HepG2 (cell line): Measurements from ENCODE around the gene SYT1. TPM values are rescaled to one million over a fixed set of nuclear protein-coding genes. Genes with fewer than 3 reads are reported as not detected.

ENCODE experiments used
- ARHGAP35 ChIP-seq: sonication (generic); formaldehyde crosslinking; IDR thresholded peaks from 2 replicates; pipeline ENCODE4 v1.9.0; 2022; ENCODE audit warnings: mild to moderate bottlenecking, inconsistent platforms, moderate library complexity, missing genetic modification reagents, borderline replicate concordance
- DBP ChIP-seq: sonication (generic); formaldehyde crosslinking; IDR thresholded peaks from 2 replicates; pipeline ENCODE4 v1.4.0; 2020; ENCODE audit warnings: missing genetic modification reagents; ENCODE audit errors: not compliant biosample characterization
- GATAD2A ChIP-seq: IDR thresholded peaks from 2 replicates; pipeline ENCODE4 v1.6.1; 2016
- MIER2 ChIP-seq: IDR thresholded peaks from 2 replicates; pipeline ENCODE4 v1.6.1; 2016; ENCODE audit warnings: missing biosample characterization, missing genetic modification reagents
- NR2F1 ChIP-seq, 2 experiments: fragments of 450-650 bp in 1 of 2; formaldehyde crosslinking in 1 of 2; IDR thresholded peaks; 2 replicates each; pipeline versions ENCODE4 v1.5.0 to v1.6.1; 2016 to 2020; ENCODE audit warnings: mild to moderate bottlenecking in 1 of 2, missing compliant biosample characterization in 1 of 2, missing genetic modification reagents in 1 of 2, moderate library complexity in 1 of 2
- RFX3 ChIP-seq: IDR thresholded peaks from 2 replicates; pipeline ENCODE4 v1.6.1; 2016; ENCODE audit warnings: missing biosample characterization, missing genetic modification reagents
- SETDB1 ChIP-seq: sonication (generic); formaldehyde crosslinking; IDR thresholded peaks from 2 replicates; pipeline ENCODE4 v1.5.1; 2020; ENCODE audit warnings: missing genetic modification reagents, mild to moderate bottlenecking, borderline replicate concordance
- TAF1 ChIP-seq: sonication (generic); formaldehyde crosslinking; IDR thresholded peaks from 2 replicates; pipeline ENCODE4 v1.4.0; 2020; ENCODE audit warnings: missing genetic modification reagents
- ZNF407 ChIP-seq: sonication (generic); formaldehyde crosslinking; IDR thresholded peaks from one replicate; pipeline ENCODE4 v1.5.1; 2020; ENCODE audit warnings: mild to moderate bottlenecking, missing genetic modification reagents; ENCODE audit errors: not compliant biosample characterization
- ZNF552 ChIP-seq: sonication (generic); formaldehyde crosslinking; IDR thresholded peaks from 2 replicates; pipeline ENCODE4 v1.9.0; 2022; ENCODE audit warnings: missing genetic modification reagents, mild to moderate bottlenecking, borderline replicate concordance
- ZNF816 ChIP-seq: sonication (generic); formaldehyde crosslinking; IDR thresholded peaks from 2 replicates; pipeline ENCODE4 v1.8.0; 2022; ENCODE audit warnings: missing genetic modification reagents, mild to moderate bottlenecking, borderline replicate concordance
- polyA plus RNA-seq, 8 experiments: library from polyadenylated mRNA; depleted of rRNA in 3 of 8; stranded (reverse) in 7 of 8; unstranded in 1 of 8; fragments of >200 nt; fragmentation: Illumina TruSeq in 4 of 8; extraction: Trizol in 4 of 8; gene quantifications; 2 replicates each; pipeline versions ENCODE4 v1.2.1 to v1.2.3, GENCODE V29; 2011 to 2016; ENCODE audit warnings: low read depth in 4 of 8, missing spikeins in 1 of 8, mixed read lengths in 1 of 8; ENCODE audit not compliant: insufficient read depth in 1 of 8
- total RNA-seq, 5 experiments: library from RNA; depleted of rRNA; stranded (reverse); fragments of >200 nt; fragmentation: Illumina TruSeq; extraction: Trizol; gene quantifications; 2 replicates each; pipeline ENCODE4 v1.2.3, GENCODE V29; 2016; ENCODE audit warnings: low read depth in 1 of 5
- TF ChIP-seq, protein P1 (sequence below): sonication (generic); formaldehyde crosslinking; IDR thresholded peaks from 2 replicates; pipeline ENCODE4 v1.4.0; 2020; ENCODE audit warnings: missing genetic modification reagents
- TF ChIP-seq, protein P2 (sequence below): sonication (generic); formaldehyde crosslinking; IDR thresholded peaks from 2 replicates; pipeline ENCODE4 v1.9.0; 2021; ENCODE audit warnings: missing genetic modification reagents, mild to moderate bottlenecking, borderline replicate concordance
- TF ChIP-seq, protein P3 (sequence below): sonication (generic); formaldehyde crosslinking; IDR thresholded peaks from 2 replicates; pipeline ENCODE4 v1.9.0; 2022; ENCODE audit warnings: missing genetic modification reagents, mild to moderate bottlenecking, borderline replicate concordance

Gene SYT1
- total and polyA plus RNA-seq, 2 of the 13 experiments (the other 11 are each of a cell fraction or from before 2014, with no cell fraction given): not detected

- TF ChIP-seq ZNF407 (no peak), ARHGAP35 (CRISPR knock-in tag) (no peak), DBP (CRISPR knock-in tag) (no peak), GATAD2A (CRISPR knock-in tag) (no peak), MIER2 (CRISPR knock-in tag) (no peak), NR2F1 (CRISPR knock-in tag; IDR thresholded peaks at IDR 0.05) (no peak), RFX3 (CRISPR knock-in tag) (no peak), SETDB1 (CRISPR knock-in tag) (no peak), ZNF552 (CRISPR knock-in tag) (no peak), TAF1 (CRISPR knock-in tag) (no peak), ZNF816 (CRISPR knock-in tag) (no peak)
- TF ChIP-seq, protein P1, sequence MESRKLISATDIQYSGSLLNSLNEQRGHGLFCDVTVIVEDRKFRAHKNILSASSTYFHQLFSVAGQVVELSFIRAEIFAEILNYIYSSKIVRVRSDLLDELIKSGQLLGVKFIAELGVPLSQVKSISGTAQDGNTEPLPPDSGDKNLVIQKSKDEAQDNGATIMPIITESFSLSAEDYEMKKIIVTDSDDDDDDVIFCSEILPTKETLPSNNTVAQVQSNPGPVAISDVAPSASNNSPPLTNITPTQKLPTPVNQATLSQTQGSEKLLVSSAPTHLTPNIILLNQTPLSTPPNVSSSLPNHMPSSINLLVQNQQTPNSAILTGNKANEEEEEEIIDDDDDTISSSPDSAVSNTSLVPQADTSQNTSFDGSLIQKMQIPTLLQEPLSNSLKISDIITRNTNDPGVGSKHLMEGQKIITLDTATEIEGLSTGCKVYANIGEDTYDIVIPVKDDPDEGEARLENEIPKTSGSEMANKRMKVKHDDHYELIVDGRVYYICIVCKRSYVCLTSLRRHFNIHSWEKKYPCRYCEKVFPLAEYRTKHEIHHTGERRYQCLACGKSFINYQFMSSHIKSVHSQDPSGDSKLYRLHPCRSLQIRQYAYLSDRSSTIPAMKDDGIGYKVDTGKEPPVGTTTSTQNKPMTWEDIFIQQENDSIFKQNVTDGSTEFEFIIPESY (CRISPR knock-in tag): no peak
- TF ChIP-seq, protein P2, sequence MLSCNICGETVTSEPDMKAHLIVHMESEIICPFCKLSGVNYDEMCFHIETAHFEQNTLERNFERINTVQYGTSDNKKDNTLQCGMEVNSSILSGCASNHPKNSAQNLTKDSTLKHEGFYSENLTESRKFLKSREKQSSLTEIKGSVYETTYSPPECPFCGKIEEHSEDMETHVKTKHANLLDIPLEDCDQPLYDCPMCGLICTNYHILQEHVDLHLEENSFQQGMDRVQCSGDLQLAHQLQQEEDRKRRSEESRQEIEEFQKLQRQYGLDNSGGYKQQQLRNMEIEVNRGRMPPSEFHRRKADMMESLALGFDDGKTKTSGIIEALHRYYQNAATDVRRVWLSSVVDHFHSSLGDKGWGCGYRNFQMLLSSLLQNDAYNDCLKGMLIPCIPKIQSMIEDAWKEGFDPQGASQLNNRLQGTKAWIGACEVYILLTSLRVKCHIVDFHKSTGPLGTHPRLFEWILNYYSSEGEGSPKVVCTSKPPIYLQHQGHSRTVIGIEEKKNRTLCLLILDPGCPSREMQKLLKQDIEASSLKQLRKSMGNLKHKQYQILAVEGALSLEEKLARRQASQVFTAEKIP: no peak
- TF ChIP-seq, protein P3, sequence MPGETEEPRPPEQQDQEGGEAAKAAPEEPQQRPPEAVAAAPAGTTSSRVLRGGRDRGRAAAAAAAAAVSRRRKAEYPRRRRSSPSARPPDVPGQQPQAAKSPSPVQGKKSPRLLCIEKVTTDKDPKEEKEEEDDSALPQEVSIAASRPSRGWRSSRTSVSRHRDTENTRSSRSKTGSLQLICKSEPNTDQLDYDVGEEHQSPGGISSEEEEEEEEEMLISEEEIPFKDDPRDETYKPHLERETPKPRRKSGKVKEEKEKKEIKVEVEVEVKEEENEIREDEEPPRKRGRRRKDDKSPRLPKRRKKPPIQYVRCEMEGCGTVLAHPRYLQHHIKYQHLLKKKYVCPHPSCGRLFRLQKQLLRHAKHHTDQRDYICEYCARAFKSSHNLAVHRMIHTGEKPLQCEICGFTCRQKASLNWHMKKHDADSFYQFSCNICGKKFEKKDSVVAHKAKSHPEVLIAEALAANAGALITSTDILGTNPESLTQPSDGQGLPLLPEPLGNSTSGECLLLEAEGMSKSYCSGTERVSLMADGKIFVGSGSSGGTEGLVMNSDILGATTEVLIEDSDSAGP: no peak
These were observed 296.8 kb downstream of the SYT1 start (continued) for GRCh38 chr12:79161249-79161934.
